Neural progenitor cell (in vitro differentiated cells): ENCODE measurements around the gene KMT5C. TPM values are rescaled to one million over a fixed set of nuclear protein-coding genes. Genes with fewer than 3 reads are reported as not detected.

ENCODE experiments used
- DNase-seq: peaks from one replicate; pipeline ENCODE4 v3.0.0-alpha.2; 2016; ENCODE audit warnings: low spot score
- H2AFZ ChIP-seq: fragments of 200-600 bp; sonication (generic); replicated peaks from 2 replicates; pipeline ENCODE4 v1.6.1; 2016; ENCODE audit warnings: antibody characterized with exemption
- H3F3A ChIP-seq: fragments of 200-600 bp; sonication (generic); 2 replicates; pipeline ENCODE4 v1.6.1; 2016; ENCODE audit warnings: antibody characterized with exemption, low read depth
- H3K27ac ChIP-seq: fragments of 200-600 bp; sonication (generic); 2 replicates; pipeline ENCODE4 v1.5.1; 2016; ENCODE audit warnings: mild to moderate bottlenecking
- H3K27me3 ChIP-seq: fragments of 200-600 bp; sonication (generic); 2 replicates; pipeline ENCODE4 v1.6.1; 2016; ENCODE audit warnings: mild to moderate bottlenecking, moderate library complexity
- H3K36me3 ChIP-seq: fragments of 200-600 bp; sonication (generic); 2 replicates; pipeline ENCODE4 v1.5.1; 2016
- H3K4me1 ChIP-seq: fragments of 200-600 bp; sonication (generic); 2 replicates; pipeline ENCODE4 v1.6.1; 2016; ENCODE audit warnings: mixed run types
- H3K4me2 ChIP-seq: fragments of 200-600 bp; sonication (generic); 2 replicates; pipeline ENCODE4 v1.6.1; 2016
- H3K4me3 ChIP-seq: fragments of 200-600 bp; sonication (generic); 2 replicates; pipeline ENCODE4 v1.5.1; 2016
- H3K79me2 ChIP-seq: fragments of 200-600 bp; sonication (generic); 2 replicates; pipeline ENCODE4 v1.6.1; 2016; ENCODE audit warnings: low read depth
- H3K9ac ChIP-seq: fragments of 200-600 bp; sonication (generic); 2 replicates; pipeline ENCODE4 v1.6.1; 2016
- H3K9me3 ChIP-seq: fragments of 200-600 bp; sonication (generic); 2 replicates; pipeline ENCODE4 v1.5.1; 2016; ENCODE audit warnings: low read depth
- H4K20me1 ChIP-seq: fragments of 200-600 bp; sonication (generic); 2 replicates; pipeline ENCODE4 v1.6.1; 2016; ENCODE audit warnings: low read depth
- H3K27ac Mint-ChIP-seq: 3 replicates; pipeline ENCODE4 v1.8.0; 2021; ENCODE audit warnings: mixed read lengths
- H3K27me3 Mint-ChIP-seq: 2 replicates; pipeline ENCODE4 v1.8.0; 2022; ENCODE audit warnings: low read depth, mild to moderate bottlenecking, inconsistent platforms, moderate library complexity, mixed read lengths; ENCODE audit not compliant: insufficient read depth
- H3K36me3 Mint-ChIP-seq: 3 replicates; pipeline ENCODE4 v1.8.0; 2021; ENCODE audit warnings: mixed read lengths
- H3K4me1 Mint-ChIP-seq: 3 replicates; pipeline ENCODE4 v1.8.0; 2021; ENCODE audit warnings: mixed read lengths
- H3K4me3 Mint-ChIP-seq: 3 replicates; pipeline ENCODE4 v1.8.0; 2021; ENCODE audit warnings: mild to moderate bottlenecking, moderate library complexity, mixed read lengths
- H3K9me3 Mint-ChIP-seq: 3 replicates; pipeline ENCODE4 v1.8.0; 2020; ENCODE audit warnings: mixed read lengths
- CTCF ChIP-seq: fragments of 200-600 bp; sonication (generic); IDR thresholded peaks from 2 replicates; pipeline ENCODE4 v1.5.1; 2017; ENCODE audit warnings: antibody characterized with exemption, mild to moderate bottlenecking
- EZH2 ChIP-seq: fragments of 200-600 bp; sonication (generic); IDR thresholded peaks from 2 replicates; pipeline ENCODE4 v1.6.1; 2017; ENCODE audit warnings: antibody characterized with exemption, mild to moderate bottlenecking, moderate library complexity
- EZH2phosphoT487 ChIP-seq: fragments of 200-600 bp; sonication (generic); IDR thresholded peaks from 2 replicates; pipeline ENCODE4 v1.6.1; 2017; ENCODE audit warnings: antibody characterized with exemption
- total RNA-seq: library from RNA; depleted of rRNA; stranded (reverse); fragments of >200 nt; gene quantifications from 2 replicates; pipeline ENCODE4 v1.2.3, GENCODE V29; 2015; ENCODE audit warnings: low replicate concordance

The KMT5C gene
- total RNA-seq, 1 donor from 2014 or later: 21.1 TPM

GRCh38 chr19:55348317-55349034, 8.8 kb downstream of the KMT5C start:
- peaks cover 34% of the 10 kb centered on the region for H3K4me1 Mint-ChIP-seq

GRCh38 chr19:55350620-55351315, 11.1 kb downstream of the KMT5C start:
- Histone ChIP-seq H3K36me3 (no peaks in the 10 kb centered on the region), H4K20me1 (peaks cover 43% of the 10 kb centered on the region), H3K9me3 (no peaks in the 10 kb centered on the region), H3K4me1 (peaks cover 33% of the 10 kb centered on the region), H3K4me2 (no peak overlapping the region), H3K27me3 (peaks cover 47% of the 10 kb centered on the region), H3K27ac (no peak overlapping the region), H3K4me3 (no peak overlapping the region), H3K79me2 (no peaks in the 10 kb centered on the region), H2AFZ (no peak overlapping the region), H3K9ac (no peak overlapping the region), H3F3A (peaks cover 49% of the 10 kb centered on the region)
- Mint-ChIP-seq H3K4me3 (peak overlapping the region; percentile 60), H3K9me3 (peaks cover 4% of the 10 kb centered on the region), H3K36me3 (no peaks in the 10 kb centered on the region), H3K27ac (peak overlapping the region; percentile 63), H3K27me3 (peaks cover 36% of the 10 kb centered on the region), H3K4me1 (peaks cover 27% of the 10 kb centered on the region)
- DNase-seq: no peak
- TF ChIP-seq CTCF (no peak), EZH2phosphoT487 (no peak), EZH2 (no peak)

More at GRCh38 chr19:55348317-55349034, 8.8 kb downstream of the KMT5C start:
- Histone ChIP-seq H3K27ac (peak overlapping the region; percentile 69), H2AFZ (no peak overlapping the region), H3F3A (peaks cover 31% of the 10 kb centered on the region), H3K36me3 (no peaks in the 10 kb centered on the region), H3K4me2 (peak overlapping the region; percentile 69), H3K4me3 (peak overlapping the region; percentile 27), H3K79me2 (no peaks in the 10 kb centered on the region), H3K9ac (no peak overlapping the region), H4K20me1 (peaks cover 49% of the 10 kb centered on the region), H3K4me1 (peaks cover 25% of the 10 kb centered on the region), H3K27me3 (peaks cover 24% of the 10 kb centered on the region), H3K9me3 (no peaks in the 10 kb centered on the region)
- Mint-ChIP-seq H3K27me3 (peaks cover 23% of the 10 kb centered on the region), H3K27ac (no peak overlapping the region), H3K9me3 (peaks cover 4% of the 10 kb centered on the region), H3K36me3 (no peaks in the 10 kb centered on the region), H3K4me3 (peak overlapping the region; percentile 15)
- peak; percentile 63 for DNase-seq
- TF ChIP-seq EZH2: no peak
- TF ChIP-seq EZH2phosphoT487: no peak
- no peak for TF ChIP-seq CTCF

GRCh38 chr19:55352040-55352439, 12.4 kb downstream of the KMT5C start:
- H3K79me2 ChIP-seq: no peaks in the 10 kb centered on the region
- H3K4me1 ChIP-seq: peaks cover 33% of the 10 kb centered on the region
- no peaks in the 10 kb centered on the region for H3K9me3 ChIP-seq
- H3K27ac Mint-ChIP-seq: no peak overlapping the region
- peak overlapping the region; percentile 57 for H3K4me3 Mint-ChIP-seq
- no peak overlapping the region for H3K4me2 ChIP-seq
- no peaks in the 10 kb centered on the region for H3K36me3 ChIP-seq
- peaks cover 60% of the 10 kb centered on the region for H3K27me3 ChIP-seq
- H3K27ac ChIP-seq: no peak overlapping the region
- H3F3A ChIP-seq: peaks cover 49% of the 10 kb centered on the region
- H4K20me1 ChIP-seq: peaks cover 32% of the 10 kb centered on the region
- no peak overlapping the region for H3K4me3 ChIP-seq
- H3K9me3 Mint-ChIP-seq: peaks cover 4% of the 10 kb centered on the region
- no peaks in the 10 kb centered on the region for H3K36me3 Mint-ChIP-seq
- H3K27me3 Mint-ChIP-seq: peaks cover 49% of the 10 kb centered on the region
- H3K9ac ChIP-seq: no peak overlapping the region
- no peak overlapping the region for H2AFZ ChIP-seq
- TF ChIP-seq CTCF (no peak), EZH2 (no peak), EZH2phosphoT487 (no peak)
- H3K4me1 Mint-ChIP-seq: peaks cover 27% of the 10 kb centered on the region
- DNase-seq: no peak
